Keratinocyte (primary cell): Measurements from ENCODE around the gene MXD3. TPM values are rescaled to one million over a fixed set of nuclear protein-coding genes. Genes with fewer than 3 reads are reported as not detected.
"Not testable (repeated sequence)": the region's sequence is repeated elsewhere in the genome, so short reads cannot be mapped to it uniquely, and the experiment has no call there.

Experiments used
- DNase-seq: peaks from one replicate; pipeline ENCODE4 v3.0.0-alpha.2; 2011; ENCODE audit warnings: low read depth, missing footprints, low spot score
- FAIRE-seq: peaks from 2 replicates; lab custom pipeline; 2011; peaks lifted over from hg19 to GRCh38; lab: Jason Lieb, UNC
- H2AFZ ChIP-seq: 2 replicates; pipeline ENCODE4 v1.6.0; 2012; ENCODE audit warnings: low read length, control low read depth, inconsistent platforms; ENCODE audit not compliant: control insufficient read depth
- H3K27ac ChIP-seq: 2 replicates; pipeline ENCODE4 v1.5.1; 2011; ENCODE audit warnings: low read length; ENCODE audit not compliant: control insufficient read depth, insufficient read depth
- H3K27me3 ChIP-seq: 3 replicates; pipeline ENCODE4 v1.6.0; 2011; ENCODE audit warnings: low read length; ENCODE audit not compliant: control insufficient read depth, insufficient read depth; ENCODE audit errors: extremely low read depth
- H3K36me3 ChIP-seq, 2 experiments: 2 replicates in 1 of 2; 3 replicates in 1 of 2; pipeline ENCODE4 v1.5.1; 2011; ENCODE audit warnings: low read length in 2 of 2, mild to moderate bottlenecking in 1 of 2; ENCODE audit not compliant: control insufficient read depth in 2 of 2, insufficient read depth in 2 of 2; ENCODE audit errors: extremely low read depth in 1 of 2
- H3K4me1 ChIP-seq: 3 replicates; pipeline ENCODE4 v1.5.1; 2011; ENCODE audit warnings: low read length; ENCODE audit not compliant: control insufficient read depth, insufficient read depth; ENCODE audit errors: extremely low read depth
- H3K4me2 ChIP-seq: 3 replicates; pipeline ENCODE4 v1.6.0; 2011; ENCODE audit warnings: low read depth, low read length; ENCODE audit not compliant: control insufficient read depth, insufficient read depth; ENCODE audit errors: extremely low read depth
- H3K4me3 ChIP-seq, 3 experiments: fragments of 200-600 bp in 1 of 3; sonication (generic) in 1 of 3; 2 replicates in 2 of 3; 3 replicates in 1 of 3; pipeline ENCODE4 v1.5.1; 2011 to 2016; ENCODE audit warnings: low read length in 3 of 3, mild to moderate bottlenecking in 3 of 3, control low read depth in 2 of 3, inconsistent platforms in 1 of 3, low read depth in 1 of 3, mixed read lengths in 1 of 3, mixed run types in 1 of 3, moderate library complexity in 1 of 3; ENCODE audit not compliant: control insufficient read depth in 2 of 3, insufficient read depth in 2 of 3; ENCODE audit errors: extremely low read depth in 1 of 3
- H3K79me2 ChIP-seq: 2 replicates; pipeline ENCODE4 v1.6.0; 2012; ENCODE audit warnings: low read length; ENCODE audit not compliant: control insufficient read depth, insufficient read depth
- H3K9ac ChIP-seq: 3 replicates; pipeline ENCODE4 v1.6.0; 2011; ENCODE audit warnings: low read length; ENCODE audit not compliant: control insufficient read depth, insufficient read depth; ENCODE audit errors: extremely low read depth
- H3K9me1 ChIP-seq: 3 replicates; pipeline ENCODE4 v1.6.0; 2011; ENCODE audit warnings: low read length; ENCODE audit not compliant: control insufficient read depth, insufficient read depth; ENCODE audit errors: extremely low read depth
- H3K9me3 ChIP-seq: 2 replicates; pipeline ENCODE4 v1.5.1; 2012; ENCODE audit warnings: low read depth, low read length; ENCODE audit not compliant: control insufficient read depth
- H4K20me1 ChIP-seq: 3 replicates; pipeline ENCODE4 v1.6.0; 2011; ENCODE audit warnings: low read length; ENCODE audit not compliant: control insufficient read depth, insufficient read depth; ENCODE audit errors: extremely low read depth
- CTCF ChIP-seq, 3 experiments: IDR thresholded peaks in 1 of 3; conservative IDR thresholded peaks in 1 of 3; optimal IDR thresholded peaks in 1 of 3; 2 replicates in 2 of 3; 3 replicates in 1 of 3; pipeline versions ENCODE3 to v1.5.1; 2011; ENCODE audit warnings: low read length in 3 of 3, mild to moderate bottlenecking in 3 of 3, moderate library complexity in 2 of 3, control low read depth in 1 of 3, inconsistent platforms in 1 of 3; ENCODE audit not compliant: insufficient read depth in 2 of 3; ENCODE audit errors: extremely low read depth in 1 of 3
- EZH2 ChIP-seq: IDR thresholded peaks from one replicate; pipeline ENCODE4 v1.6.1; 2012; ENCODE audit warnings: inconsistent platforms, mild to moderate bottlenecking, low read length, moderate library complexity
- dilution Hi-C: fragments of 300-500 bp; cut with MboI; formaldehyde crosslinking; loops from one replicate; pipeline ENCODE4 v1.7.0; 2020; ENCODE audit warnings: low sequenced_read_pairs; ENCODE audit not compliant: extremely low pct_ligation_motif_present
- polyA plus RNA-seq, 5 experiments: library from polyadenylated mRNA; depleted of rRNA in 3 of 5; stranded (reverse) in 3 of 5; stranded (forward) in 1 of 5; unstranded in 1 of 5; fragments of >200 nt; gene quantifications; 1 replicate in 1 of 5; 2 replicates in 3 of 5; 3 replicates in 1 of 5; pipeline versions ENCODE4 v1.2.1 to v1.2.3, GENCODE V29; 2011 to 2012; ENCODE audit warnings: missing spikeins in 2 of 5, low read depth in 1 of 5, low replicate concordance in 1 of 5

Gene MXD3
- polyA plus RNA-seq, 1 donor (not counting 4 experiments of a cell fraction or from before 2014, with no cell fraction given): 0.97 TPM

DNA sequence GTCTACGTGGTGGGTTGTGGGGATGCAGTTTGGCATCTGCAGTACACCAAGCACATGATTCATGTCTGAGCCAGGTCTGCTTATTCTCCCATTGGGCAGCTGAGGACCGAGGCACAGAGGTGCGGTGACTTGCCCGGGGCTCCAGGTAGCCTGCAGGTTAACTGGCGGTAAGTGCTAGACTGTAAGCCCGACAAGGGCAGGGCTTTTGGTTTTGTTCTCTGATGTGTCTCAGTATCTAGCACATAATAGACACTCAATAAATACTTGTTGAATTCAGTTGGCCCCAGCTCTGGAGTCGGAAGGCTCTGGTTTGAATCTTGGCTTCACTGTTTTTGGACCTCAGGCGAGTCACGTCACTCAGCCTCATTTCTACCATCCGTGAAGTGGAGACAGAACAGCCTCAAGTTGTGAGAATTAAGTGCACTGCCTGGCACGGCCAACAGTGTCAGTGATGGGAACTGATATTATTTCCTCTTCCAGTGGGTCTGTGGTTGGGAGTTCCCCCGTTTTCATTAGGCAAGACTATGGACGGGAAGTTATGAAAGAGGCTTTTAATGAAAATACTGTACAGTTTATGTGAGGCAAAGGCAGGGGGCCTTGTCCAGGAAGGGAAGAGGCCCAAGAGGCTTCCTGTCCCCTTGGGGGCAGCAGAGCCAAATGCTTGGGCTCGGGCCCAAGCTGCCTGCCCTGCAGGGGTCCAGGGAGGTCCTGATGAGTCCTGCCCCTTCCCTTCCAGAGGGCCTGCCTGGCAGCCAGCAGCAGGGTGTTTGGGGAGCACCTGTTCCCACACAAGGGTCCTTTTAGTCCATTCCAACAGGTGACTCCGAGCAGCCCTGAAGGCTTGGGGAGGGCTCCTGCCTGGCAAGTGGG is 4.8 kb downstream of the MXD3 start:
- no peak overlapping the region for H3K9ac ChIP-seq
- peaks cover 6% of the 10 kb centered on the region for H4K20me1 ChIP-seq
- H3K4me3 ChIP-seq: no peak overlapping the region
- no peaks in the 10 kb centered on the region for H3K9me1 ChIP-seq
- no peaks in the 10 kb centered on the region for H3K27me3 ChIP-seq
- DNase-seq (no peak), FAIRE-seq (no peak)
- H2AFZ ChIP-seq: no peak overlapping the region
- H3K27ac ChIP-seq: peak overlapping the region; percentile 21
- peaks cover 5 to 21% of the 10 kb centered on the region in 2 experiments for H3K36me3 ChIP-seq
- H3K79me2 ChIP-seq: peaks cover 21% of the 10 kb centered on the region
- dilution Hi-C loops: no loop called here
- H3K9me3 ChIP-seq: no peaks in the 10 kb centered on the region
- peaks cover 37% of the 10 kb centered on the region for H3K4me1 ChIP-seq
- no peak overlapping the region for H3K4me2 ChIP-seq
- no peak for TF ChIP-seq EZH2
- TF ChIP-seq CTCF (optimal IDR thresholded peaks at IDR 0.05 in 1 of 3, IDR thresholded peaks at IDR 0.05 in 1 of 3, conservative IDR thresholded peaks at IDR 0.05 in 1 of 3; ENCODE audit: extremely low read depth in 1 of 3, insufficient read depth in 2 of 3, low read length in 3 of 3): no peak

GRCh38 chr5:177306103-177306640 is 5.5 kb downstream of the MXD3 start:
- H3K4me3 ChIP-seq, H2AFZ ChIP-seq, H3K9me1 ChIP-seq, H3K27me3 ChIP-seq, dilution Hi-C loops, H3K4me2 ChIP-seq, H4K20me1 ChIP-seq, FAIRE-seq, DNase-seq, H3K9me3 ChIP-seq: not testable (repeated sequence)
- peak overlapping the region; percentile 6 for H3K9ac ChIP-seq
- peak overlapping the region; percentile 21 for H3K27ac ChIP-seq
- H3K36me3 ChIP-seq: peaks cover 5 to 21% of the 10 kb centered on the region in 2 experiments
- peaks cover 40% of the 10 kb centered on the region for H3K4me1 ChIP-seq
- H3K79me2 ChIP-seq: peaks cover 21% of the 10 kb centered on the region
